Activated CD4-positive, alpha-beta T cell treated with anti-CD3 and anti-CD28 coated beads for 36 hours (primary cell): ENCODE measurements around the gene NUAK1. TPM values are rescaled to one million over a fixed set of nuclear protein-coding genes. Genes with fewer than 3 reads are reported as not detected.
"Not testable (repeated sequence)": the region's sequence is repeated elsewhere in the genome, so short reads cannot be mapped to it uniquely, and the experiment has no call there.

Experiments
- ATAC-seq: fragments of 200-7000 bp; cut with Tn5 transposase; one replicate; pipeline ENCODE4 v1.10.0; 2021; ENCODE audit warnings: mild to moderate bottlenecking, moderate library complexity
- CTCF ChIA-PET: fragments of 350-600 bp; sonication (Branson Sonifier 250); formaldehyde crosslinking; loops from one replicate; lab custom pipeline; 2021; ENCODE audit warnings: antibody characterized with exemption; lab: Charles Lee
- POLR2A ChIA-PET: fragments of 350-600 bp; sonication (Branson Sonifier 250); formaldehyde crosslinking; loops from one replicate; lab custom pipeline; 2021; ENCODE audit warnings: antibody characterized with exemption, inconsistent platforms; lab: Charles Lee
- DNase-seq: peaks from one replicate; pipeline ENCODE4 v3.0.0-alpha.2; 2020
- H3K27ac Mint-ChIP-seq: one replicate; pipeline ENCODE4 v1.8.0; 2021; ENCODE audit warnings: mixed read lengths
- H3K27me3 Mint-ChIP-seq: one replicate; pipeline ENCODE4 v1.8.0; 2021; ENCODE audit warnings: mixed read lengths
- H3K36me3 Mint-ChIP-seq: one replicate; pipeline ENCODE4 v1.8.0; 2021; ENCODE audit warnings: low read depth, mixed read lengths
- H3K4me1 Mint-ChIP-seq: one replicate; pipeline ENCODE4 v1.8.0; 2021; ENCODE audit warnings: mixed read lengths
- H3K4me3 Mint-ChIP-seq: one replicate; pipeline ENCODE4 v1.8.0; 2021; ENCODE audit warnings: mild to moderate bottlenecking, moderate library complexity, mixed read lengths
- H3K9me3 Mint-ChIP-seq: one replicate; pipeline ENCODE4 v1.8.0; 2021; ENCODE audit warnings: low read depth, mixed read lengths
- intact Hi-C, 2 experiments: fragments of 100-400 bp; cut with DNase I in 1 of 2; cut with micrococcal nuclease in 1 of 2; formaldehyde crosslinking; loops; one replicate each; pipeline versions ENCODE4 v1.14.2 to v1.15.1; 2022 to 2024; cut with DNase I, micrococcal nuclease
- total RNA-seq, 2 experiments: library from RNA; stranded (reverse); gene quantifications; one replicate each; pipeline ENCODE4 v1.2.3, GENCODE V29; 2021

The NUAK1 gene
- total RNA-seq, 2 experiments from 2014 or later: not detected

GRCh38 chr12:106146987-106147386 is 8.2 kb upstream of the NUAK1 start:
- POLR2A ChIA-PET: no interaction called here
- peaks cover 28% of the 10 kb centered on the region for H3K27me3 Mint-ChIP-seq
- CTCF ChIA-PET: interaction anchor here (2.4 kb wide), 1 partner anchor 10 kb away, joined by 12 read pairs; no protein-coding TSS in a partner anchor
- no peaks in the 10 kb centered on the region for H3K9me3 Mint-ChIP-seq
- no peak for ATAC-seq
- intact Hi-C loops: no loop called here
- H3K4me1 Mint-ChIP-seq: no peaks in the 10 kb centered on the region
- H3K36me3 Mint-ChIP-seq: no peaks in the 10 kb centered on the region
- H3K27ac Mint-ChIP-seq: no peak overlapping the region
- DNase-seq: no peak
- H3K4me3 Mint-ChIP-seq: no peak overlapping the region

GRCh38 chr12:106145539-106146447 is 7.0 kb upstream of the NUAK1 start:
- Mint-ChIP-seq H3K27ac (no peak overlapping the region), H3K36me3 (no peaks in the 10 kb centered on the region), H3K9me3 (no peaks in the 10 kb centered on the region), H3K4me3 (no peak overlapping the region), H3K4me1 (no peaks in the 10 kb centered on the region), H3K27me3 (peaks cover 34% of the 10 kb centered on the region)
- intact Hi-C loops: no loop called here
- ChIA-PET POLR2A (no interaction called here), CTCF (no interaction called here)
- DNase-seq (no peak), ATAC-seq (no peak)

DNA sequence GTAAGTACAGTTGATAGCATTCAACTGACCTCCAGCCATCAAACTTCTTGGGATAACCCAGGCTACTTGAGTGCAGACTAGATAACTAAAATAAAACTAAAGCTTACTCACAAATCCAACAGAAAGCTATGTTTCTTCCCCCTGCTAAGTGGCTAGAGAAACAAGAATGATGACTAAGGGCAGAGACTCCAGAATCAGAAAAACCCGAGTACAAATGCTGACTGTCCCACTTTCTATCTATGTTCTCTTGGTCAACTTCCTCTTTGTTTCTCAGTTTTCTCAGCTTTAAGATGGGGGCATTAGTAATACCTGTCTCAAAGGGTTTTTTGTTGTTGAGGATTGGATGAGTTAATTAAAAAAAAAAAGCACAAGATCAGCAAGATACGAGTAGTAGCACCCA is 6.1 kb upstream of the NUAK1 start:
- Mint-ChIP-seq H3K4me3 (no peak overlapping the region), H3K9me3 (no peaks in the 10 kb centered on the region), H3K27me3 (peaks cover 44% of the 10 kb centered on the region), H3K27ac (no peak overlapping the region), H3K4me1 (no peaks in the 10 kb centered on the region), H3K36me3 (no peaks in the 10 kb centered on the region)
- CTCF ChIA-PET: interaction anchor here (1.0 kb wide), 1 partner anchor 9 kb away, joined by 5 read pairs; no protein-coding TSS in a partner anchor
- ATAC-seq: no peak
- intact Hi-C loops: no loop called here
- DNase-seq: no peak
- POLR2A ChIA-PET: no interaction called here

- H3K9me3 Mint-ChIP-seq: no peaks in the 10 kb centered on the region
- ATAC-seq (no peak), DNase-seq (no peak)
- intact Hi-C loops: no loop called here
- ChIA-PET CTCF (interaction anchor here (2.4 kb wide), 1 partner anchor 722 kb away, joined by 8 read pairs; no protein-coding TSS in a partner anchor), POLR2A (no interaction called here)
- no peaks in the 10 kb centered on the region for H3K36me3 Mint-ChIP-seq
- no peak overlapping the region for H3K4me3 Mint-ChIP-seq
- H3K4me1 Mint-ChIP-seq: peaks cover 3% of the 10 kb centered on the region
- H3K27me3 Mint-ChIP-seq: peaks cover 45% of the 10 kb centered on the region
- H3K27ac Mint-ChIP-seq: no peak overlapping the region
Measured at GRCh38 chr12:106142591-106143261, 4.0 kb upstream of the NUAK1 start.

DNA sequence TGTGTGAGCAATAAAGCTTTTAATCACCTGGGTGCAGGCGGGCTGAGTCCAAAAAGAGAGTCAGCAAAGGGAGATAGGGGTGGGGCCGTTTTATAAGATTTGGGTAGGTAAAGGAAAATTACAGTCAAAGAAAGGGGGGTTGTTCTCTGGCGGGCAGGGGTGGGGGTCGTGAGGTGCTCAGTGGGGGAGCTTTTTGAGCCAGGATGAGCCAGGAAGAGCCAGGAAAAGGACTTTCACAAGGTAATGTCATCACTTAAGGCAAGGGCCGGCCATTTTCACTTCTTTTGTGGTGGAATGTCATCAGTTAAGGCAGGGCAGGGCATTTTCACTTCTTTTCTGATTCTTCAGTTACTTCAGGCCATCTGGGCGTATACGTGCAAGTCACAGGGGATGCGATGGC is 3.2 kb upstream of the NUAK1 start:
- not testable (repeated sequence) for H3K4me3 Mint-ChIP-seq
- CTCF ChIA-PET: interaction anchor here (0.6 kb wide), 1 partner anchor 82 kb away, joined by 4 read pairs; no protein-coding TSS in a partner anchor
- H3K27me3 Mint-ChIP-seq: peaks cover 49% of the 10 kb centered on the region

DNA sequence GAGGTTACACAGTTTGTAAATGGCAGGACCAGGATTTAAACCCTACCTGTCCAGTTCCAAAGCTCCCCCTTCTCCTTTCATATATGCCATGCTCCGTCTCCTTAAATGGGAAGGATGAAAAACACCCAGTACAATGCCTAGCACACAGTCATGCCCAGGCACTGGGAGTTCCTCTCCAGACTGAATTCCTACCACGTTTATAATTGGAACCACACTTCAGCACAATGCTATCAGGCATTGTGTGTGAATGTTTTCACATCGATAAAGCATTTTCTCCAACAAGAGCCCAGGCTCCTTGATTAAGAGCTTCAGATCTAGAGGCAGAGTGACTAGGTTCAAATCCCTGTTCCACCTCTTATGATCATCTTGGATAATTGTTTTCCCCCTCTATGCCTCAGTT is 2.7 kb upstream of the NUAK1 start:
- DNase-seq (no peak), ATAC-seq (no peak)
- Mint-ChIP-seq H3K27ac (no peak overlapping the region), H3K36me3 (no peaks in the 10 kb centered on the region), H3K9me3 (no peaks in the 10 kb centered on the region), H3K4me3 (no peak overlapping the region), H3K27me3 (peaks cover 50% of the 10 kb centered on the region), H3K4me1 (peaks cover 5% of the 10 kb centered on the region)
- ChIA-PET CTCF (interaction anchor here (0.6 to 0.8 kb wide), 2 partner anchors 46 to 82 kb away, joined by 3 to 4 read pairs; no protein-coding TSS in a partner anchor), POLR2A (no interaction called here)
- intact Hi-C loops: no loop called here

More for the DNA sequence above, 3.2 kb upstream of the NUAK1 start:
- DNase-seq, H3K9me3 Mint-ChIP-seq, H3K27ac Mint-ChIP-seq, POLR2A ChIA-PET, H3K36me3 Mint-ChIP-seq, ATAC-seq, H3K4me1 Mint-ChIP-seq, intact Hi-C loops: not testable (repeated sequence)

- peaks cover 54% of the 10 kb centered on the region for H3K27me3 Mint-ChIP-seq
- no peaks in the 10 kb centered on the region for H3K36me3 Mint-ChIP-seq
- intact Hi-C loops: no loop called here
- peaks cover 7% of the 10 kb centered on the region for H3K4me1 Mint-ChIP-seq
- H3K27ac Mint-ChIP-seq: no peak overlapping the region
- no peak for ATAC-seq
- no peak overlapping the region for H3K4me3 Mint-ChIP-seq
- DNase-seq: no peak
- H3K9me3 Mint-ChIP-seq: no peaks in the 10 kb centered on the region
- ChIA-PET CTCF (interaction anchor here (0.6 to 0.8 kb wide), 2 partner anchors 31 to 46 kb away, joined by 3 to 4 read pairs; no protein-coding TSS in a partner anchor), POLR2A (no interaction called here)
Measured at GRCh38 chr12:106141003-106141402, 2.2 kb upstream of the NUAK1 start.

- intact Hi-C loops: no loop called here
- Mint-ChIP-seq H3K27me3 (peaks cover 52% of the 10 kb centered on the region), H3K4me3 (no peak overlapping the region), H3K4me1 (peaks cover 7% of the 10 kb centered on the region), H3K36me3 (no peaks in the 10 kb centered on the region), H3K27ac (no peak overlapping the region), H3K9me3 (no peaks in the 10 kb centered on the region)
- ChIA-PET POLR2A (no interaction called here), CTCF (interaction anchor here (0.6 to 0.8 kb wide), 2 partner anchors 32 to 47 kb away, joined by 3 to 4 read pairs; no protein-coding TSS in a partner anchor)
- ATAC-seq (no peak), DNase-seq (no peak)
Measured at GRCh38 chr12:106140223-106140986, 1.7 kb upstream of the NUAK1 start.

DNA sequence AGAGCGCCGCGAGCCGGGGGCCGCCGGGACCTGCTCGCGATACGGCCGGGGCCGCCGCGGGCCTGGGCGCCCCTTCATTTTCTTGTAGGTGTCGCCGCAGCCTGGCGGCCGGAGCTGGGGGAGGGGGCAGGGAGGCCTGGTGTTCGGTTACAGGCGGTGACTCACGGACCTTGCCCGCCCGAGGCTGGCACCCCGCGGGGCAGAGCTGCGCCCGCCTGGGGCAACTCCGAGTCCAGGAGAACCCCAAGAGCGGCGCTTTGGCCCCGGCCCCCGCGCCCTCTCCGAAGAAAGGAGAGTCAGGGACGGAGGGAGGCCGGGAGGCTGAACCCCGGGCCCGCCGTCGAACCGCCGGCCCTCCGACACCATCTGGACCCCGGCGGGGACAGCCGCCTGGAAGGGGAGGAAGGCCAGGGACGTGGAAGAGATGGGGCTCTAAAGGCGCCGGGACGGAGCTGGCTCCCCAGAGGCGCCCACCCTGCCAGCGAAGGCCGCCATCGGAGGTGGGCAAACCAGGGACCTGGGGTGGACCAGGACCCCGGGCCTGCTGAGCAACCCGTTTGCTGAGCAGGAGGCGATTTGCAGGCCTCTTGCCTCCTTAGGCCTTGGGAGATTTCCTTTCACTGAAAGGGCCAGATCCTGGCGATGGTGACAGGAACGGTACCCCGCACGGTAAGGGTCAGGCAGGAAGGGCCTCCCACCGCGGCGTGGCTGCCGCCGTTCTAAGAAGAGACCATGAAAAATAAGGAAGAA is 843 bp upstream of the NUAK1 start:
- H3K27me3 Mint-ChIP-seq: peaks cover 56% of the 10 kb centered on the region
- no peaks in the 10 kb centered on the region for H3K36me3 Mint-ChIP-seq
- intact Hi-C loops: loop anchor here in 1 of 2 experiments (10.0 kb wide), 1 partner anchor 435 kb away; no protein-coding TSS in a partner anchor
- CTCF ChIA-PET: interaction anchor here (0.7 kb wide), 2 partner anchors 513 to 1758 kb away, joined by 4 read pairs; no protein-coding TSS in a partner anchor
- H3K4me3 Mint-ChIP-seq: no peak overlapping the region
- no peak overlapping the region for H3K27ac Mint-ChIP-seq
- peak; percentile 59 for DNase-seq
- H3K4me1 Mint-ChIP-seq: peaks cover 7% of the 10 kb centered on the region
- no peaks in the 10 kb centered on the region for H3K9me3 Mint-ChIP-seq
- POLR2A ChIA-PET: no interaction called here
- peak; percentile 49 for ATAC-seq

DNA sequence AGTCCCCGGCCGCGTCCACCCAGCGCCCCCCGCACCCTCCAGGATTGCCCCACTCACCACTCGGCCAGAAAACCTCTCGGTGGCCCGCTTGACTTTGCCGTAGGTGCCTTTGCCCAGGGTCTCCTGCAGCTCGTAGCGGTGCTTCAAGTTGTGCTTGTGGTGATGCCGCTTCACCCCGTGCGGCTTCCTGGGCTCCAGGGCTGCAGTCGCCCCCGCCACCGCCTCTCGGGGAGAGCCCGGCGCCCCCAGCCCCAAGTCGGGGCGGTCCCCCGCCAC is 459 bp downstream of the NUAK1 start:
- POLR2A ChIA-PET: no interaction called here
- H3K27me3 Mint-ChIP-seq: peaks cover 62% of the 10 kb centered on the region
- CTCF ChIA-PET: interaction anchor here (0.5 to 1.0 kb wide), 4 partner anchors 12 to 711 kb away, joined by 3 to 7 read pairs (median 3); no protein-coding TSS in a partner anchor
- H3K9me3 Mint-ChIP-seq: no peaks in the 10 kb centered on the region
- ATAC-seq: no peak
- peaks cover 7% of the 10 kb centered on the region for H3K4me1 Mint-ChIP-seq
- H3K36me3 Mint-ChIP-seq: no peaks in the 10 kb centered on the region
- H3K4me3 Mint-ChIP-seq: peak overlapping the region; percentile 43
- H3K27ac Mint-ChIP-seq: no peak overlapping the region
- peak; percentile 22 for DNase-seq
- intact Hi-C loops: loop anchor here in 1 of 2 experiments (10.0 kb wide), 1 partner anchor 433 kb away; no protein-coding TSS in a partner anchor
